HG03159 (cell line): ENCODE results near the gene HOXB8.

Source experiments
- ATAC-seq: cut with Tn5 transposase; IDR thresholded peaks from one replicate; pipeline ENCODE4 v1.9.1; 2021; ENCODE audit warnings: mild to moderate bottlenecking, moderate library complexity; ENCODE audit not compliant: unreplicated experiment

Gene HOXB8

GRCh38 chr17:48637323-48638260 lies 22.5 kb upstream of the HOXB8 start:
- no peak for ATAC-seq

- ATAC-seq = peak; percentile 62
These were observed 21.3 kb upstream of the HOXB8 start for GRCh38 chr17:48636177-48637018.

GRCh38 chr17:48634493-48635208 lies 19.6 kb upstream of the HOXB8 start:
- ATAC-seq = no peak

GRCh38 chr17:48633266-48633677 lies 18.2 kb upstream of the HOXB8 start:
- no peak for ATAC-seq

- no peak for ATAC-seq
These were observed 17.6 kb upstream of the HOXB8 start for GRCh38 chr17:48632579-48633265.

GRCh38 chr17:48631693-48632578 lies 16.8 kb upstream of the HOXB8 start:
- ATAC-seq = no peak

GRCh38 chr17:48630925-48631692 lies 16.0 kb upstream of the HOXB8 start:
- ATAC-seq = no peak

GRCh38 chr17:48630009-48630924 lies 15.2 kb upstream of the HOXB8 start:
- no peak for ATAC-seq

GRCh38 chr17:48629411-48629759 lies 14.3 kb upstream of the HOXB8 start:
- no peak for ATAC-seq

- ATAC-seq = no peak
These were observed 13.7 kb upstream of the HOXB8 start for GRCh38 chr17:48628649-48629410.

- no peak for ATAC-seq
These were observed 12.8 kb upstream of the HOXB8 start for GRCh38 chr17:48627623-48628521.

GRCh38 chr17:48627118-48627597 lies 12.1 kb upstream of the HOXB8 start:
- ATAC-seq = no peak

- ATAC-seq = no peak
These were observed 11.4 kb upstream of the HOXB8 start, which contains the start of gene HOXB9 for GRCh38 chr17:48626245-48627117. TSS of gene HOXB9 (minus strand) at chr17:48626358. CDS start at chr17:48626269, 89 bp downstream.

GRCh38 chr17:48625495-48626244 lies 10.6 kb upstream of the HOXB8 start:
- ATAC-seq = no peak
